T-helper 1 cell treated with Interleukin-12 subunit alpha and Interleukin-12 subunit beta and Interleukin-4 antibody, amounts not matched to agents 30 μg/mL and 1 μg/mL, for 36 hours (primary cell): ENCODE data around the gene DDX39A.
"Not testable (repeated sequence)": the region's sequence is repeated elsewhere in the genome, so short reads cannot be mapped to it uniquely, and the experiment has no call there.

Source experiments
- H3K27ac Mint-ChIP-seq: one replicate; pipeline ENCODE4 v1.8.0; 2021; ENCODE audit warnings: mild to moderate bottlenecking, mixed read lengths
- H3K27me3 Mint-ChIP-seq: one replicate; pipeline ENCODE4 v1.8.0; 2021; ENCODE audit warnings: low read depth, mixed read lengths
- H3K36me3 Mint-ChIP-seq: one replicate; pipeline ENCODE4 v1.8.0; 2021; ENCODE audit warnings: low read depth, mixed read lengths
- H3K4me1 Mint-ChIP-seq: one replicate; pipeline ENCODE4 v1.8.0; 2021; ENCODE audit warnings: low read depth, mixed read lengths
- H3K4me3 Mint-ChIP-seq: one replicate; pipeline ENCODE4 v1.8.0; 2021; ENCODE audit warnings: mild to moderate bottlenecking, moderate library complexity, mixed read lengths
- H3K9me3 Mint-ChIP-seq: one replicate; pipeline ENCODE4 v1.8.0; 2021; ENCODE audit warnings: mixed read lengths

The DDX39A gene

DNA sequence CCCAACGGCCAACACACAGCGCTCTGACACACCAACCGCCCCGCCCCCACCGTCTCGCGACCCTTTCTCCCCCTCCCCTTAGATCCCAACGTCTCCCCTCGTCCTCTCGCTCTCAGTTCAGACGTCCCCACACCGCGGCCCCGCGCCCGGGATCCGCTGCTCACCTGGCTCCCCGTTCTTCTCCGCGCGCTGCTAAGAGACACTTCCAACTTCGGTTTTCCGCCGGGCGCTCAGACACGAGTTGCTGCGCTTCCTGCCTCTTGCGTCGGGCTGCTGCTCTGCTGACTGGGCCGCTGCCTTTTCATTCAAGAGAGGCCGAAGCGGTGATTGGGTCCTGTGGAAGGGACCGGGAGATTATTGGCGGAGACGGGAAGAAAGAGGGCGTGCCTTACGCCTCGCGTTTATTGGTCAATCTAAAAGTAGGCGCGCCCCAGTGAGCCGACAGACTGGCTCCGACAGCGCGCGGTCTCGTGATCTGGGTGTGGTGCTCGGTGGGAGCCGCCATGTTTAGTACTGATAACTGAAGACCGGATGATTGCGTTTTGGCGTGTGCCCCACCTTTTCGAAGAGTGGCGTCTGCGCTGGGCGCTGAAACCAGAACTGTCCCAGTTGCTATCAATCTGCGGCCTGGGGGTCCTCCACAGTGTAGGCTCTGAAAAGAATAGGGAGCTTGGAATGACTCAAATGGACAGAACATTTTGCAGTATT lies at the start of gene DDX39A:
TSS of gene DDX39A (minus strand) at position 236 of the 708 bp plus-strand sequence. CDS start 6,121 bp downstream, outside the sequence.
- peak within 1 kb of the TSS; percentile 95 for H3K4me3 Mint-ChIP-seq
- peak within 1 kb of the TSS; percentile 99 for H3K27ac Mint-ChIP-seq
- peaks cover 18% of the 10 kb centered on the region for H3K36me3 Mint-ChIP-seq
- H3K27me3 Mint-ChIP-seq: no peaks in the 10 kb centered on the region
- H3K4me1 Mint-ChIP-seq: peaks cover 33% of the 10 kb centered on the region
- no peaks in the 10 kb centered on the region for H3K9me3 Mint-ChIP-seq

DNA sequence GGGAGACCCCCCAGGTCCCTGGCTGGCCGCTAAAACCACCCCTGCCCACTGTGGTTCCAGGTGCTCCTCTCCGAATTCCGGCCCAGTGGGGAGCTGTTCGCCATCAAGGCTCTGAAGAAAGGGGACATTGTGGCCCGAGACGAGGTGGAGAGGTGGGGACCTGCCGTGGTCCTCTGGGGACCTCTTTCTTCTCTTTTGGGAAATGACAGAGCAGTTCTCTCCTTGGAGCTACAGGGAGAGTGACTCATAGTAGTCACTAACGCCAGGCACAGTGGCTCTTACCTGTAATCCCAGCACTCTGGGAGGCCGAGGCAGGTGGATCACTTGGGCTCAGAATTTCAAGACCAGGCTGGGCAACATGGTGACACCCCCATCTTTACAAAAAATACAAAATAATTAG lies 48.7 kb upstream of the DDX39A start:
- Mint-ChIP-seq H3K27ac (no peak overlapping the region), H3K4me3 (no peak overlapping the region), H3K9me3 (no peaks in the 10 kb centered on the region), H3K27me3 (peaks cover 4% of the 10 kb centered on the region), H3K36me3 (peaks cover 28% of the 10 kb centered on the region), H3K4me1 (peaks cover under 1% of the 10 kb centered on the region)

DNA sequence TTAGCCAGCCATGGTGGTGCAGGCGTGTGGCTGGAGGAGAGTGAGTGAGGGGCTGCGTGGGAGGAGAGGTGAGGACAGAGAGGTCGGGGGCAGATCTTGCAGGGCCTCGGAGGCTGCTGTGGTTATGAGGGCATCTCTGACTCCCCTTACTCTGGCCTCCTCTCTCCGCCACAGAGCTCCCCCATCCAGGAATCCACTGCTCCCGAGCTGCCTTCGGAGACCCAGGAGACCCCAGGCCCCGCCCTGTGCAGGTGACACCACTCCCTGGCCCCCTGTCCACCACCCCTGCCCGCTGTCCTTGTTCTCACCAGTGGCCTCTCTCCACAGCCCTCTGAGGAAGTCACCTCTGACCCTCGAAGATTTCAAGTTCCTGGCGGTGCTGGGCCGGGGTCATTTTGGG lies 48.2 kb upstream of the DDX39A start:
- Mint-ChIP-seq H3K36me3 (peaks cover 32% of the 10 kb centered on the region), H3K27ac (no peak overlapping the region), H3K9me3 (no peaks in the 10 kb centered on the region)

DNA sequence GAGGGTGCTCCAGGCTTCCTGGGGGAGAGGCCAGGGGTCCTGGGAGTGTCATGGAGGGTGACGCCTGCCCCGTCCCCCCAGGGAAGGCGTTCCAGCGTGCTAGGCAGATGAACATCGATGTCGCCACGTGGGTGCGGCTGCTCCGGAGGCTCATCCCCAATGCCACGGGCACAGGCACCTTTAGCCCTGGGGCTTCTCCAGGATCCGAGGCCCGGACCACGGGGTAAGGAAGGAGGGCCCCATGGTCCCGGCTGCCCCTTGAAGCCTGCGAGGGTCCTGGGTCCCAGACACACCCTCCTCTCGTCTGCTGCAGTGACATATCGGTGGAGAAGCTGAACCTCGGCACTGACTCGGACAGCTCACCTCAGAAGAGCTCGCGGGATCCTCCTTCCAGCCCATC lies 44.6 kb upstream of the DDX39A start:
- H3K4me1 Mint-ChIP-seq: peaks cover 2% of the 10 kb centered on the region
- H3K27me3 Mint-ChIP-seq: no peaks in the 10 kb centered on the region
- no peaks in the 10 kb centered on the region for H3K9me3 Mint-ChIP-seq
- no peak overlapping the region for H3K4me3 Mint-ChIP-seq
- no peak overlapping the region for H3K27ac Mint-ChIP-seq
- peaks cover 40% of the 10 kb centered on the region for H3K36me3 Mint-ChIP-seq

More for the DNA sequence above, 48.2 kb upstream of the DDX39A start:
- Mint-ChIP-seq H3K4me1 (no peaks in the 10 kb centered on the region), H3K27me3 (no peaks in the 10 kb centered on the region), H3K4me3 (no peak overlapping the region)

DNA sequence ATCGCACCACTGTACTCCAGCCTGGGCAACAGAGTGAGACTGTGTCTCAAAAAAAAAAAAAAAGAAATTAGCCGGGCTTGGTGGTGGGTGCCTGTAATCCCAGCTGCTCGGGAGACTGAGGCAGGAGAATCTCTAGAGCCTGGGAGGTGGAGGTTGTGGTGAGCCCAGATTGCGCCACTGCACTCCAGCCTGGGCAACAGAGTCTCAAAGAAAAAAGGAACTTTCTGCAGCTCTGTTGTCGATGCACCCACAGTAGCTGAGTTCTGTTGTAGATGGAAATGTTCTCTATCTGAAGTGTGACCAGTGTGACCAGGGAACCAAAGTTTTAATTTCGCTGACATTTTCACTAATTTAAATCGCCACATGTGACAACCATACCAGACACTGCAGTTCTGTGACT lies 43.3 kb upstream of the DDX39A start:
- H3K9me3 Mint-ChIP-seq, H3K27me3 Mint-ChIP-seq, H3K4me1 Mint-ChIP-seq, H3K4me3 Mint-ChIP-seq, H3K27ac Mint-ChIP-seq: not testable (repeated sequence)
- H3K36me3 Mint-ChIP-seq: peaks cover 44% of the 10 kb centered on the region

DNA sequence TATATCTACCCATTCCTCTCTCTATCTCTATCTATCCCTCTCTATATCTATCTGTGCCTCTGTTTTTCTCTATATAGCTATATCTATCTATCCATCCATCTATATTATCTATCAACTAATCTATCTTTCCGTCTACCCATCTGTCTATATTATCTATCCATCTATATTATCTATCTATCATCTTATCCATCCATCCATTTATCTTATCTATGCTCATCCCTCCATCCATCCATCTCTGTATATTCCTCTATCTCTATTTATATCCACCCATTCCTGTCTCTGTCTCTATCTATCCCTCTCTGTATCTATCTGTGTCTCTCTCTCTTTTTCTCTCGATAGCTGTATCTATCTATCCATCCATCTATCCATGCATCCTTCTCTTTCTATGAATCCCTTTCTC lies 41.8 kb upstream of the DDX39A start:
- H3K27me3 Mint-ChIP-seq: no peaks in the 10 kb centered on the region
- H3K4me3 Mint-ChIP-seq: no peak overlapping the region
- no peaks in the 10 kb centered on the region for H3K9me3 Mint-ChIP-seq
- H3K27ac Mint-ChIP-seq: no peak overlapping the region
- H3K36me3 Mint-ChIP-seq: peaks cover 44% of the 10 kb centered on the region
- H3K4me1 Mint-ChIP-seq: peaks cover 2% of the 10 kb centered on the region

DNA sequence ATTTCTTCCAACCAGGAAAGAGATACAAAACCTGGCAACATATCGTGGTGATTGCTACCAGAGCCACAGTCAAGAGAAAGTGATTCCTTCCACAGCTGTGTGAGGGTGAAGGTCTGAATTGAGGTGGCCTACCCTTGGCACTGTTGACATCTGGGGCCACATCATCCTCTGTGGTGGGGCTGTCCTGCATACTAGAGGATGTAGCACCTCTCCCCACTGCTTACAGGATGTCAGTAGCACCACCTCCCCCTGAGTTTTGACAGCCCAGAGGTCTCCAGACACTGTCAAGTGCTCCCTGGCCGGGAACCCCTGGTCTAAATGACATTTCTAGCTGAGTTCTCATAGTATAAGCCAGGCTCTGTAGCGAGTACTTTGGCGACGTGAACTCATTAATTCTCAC lies 40.6 kb upstream of the DDX39A start:
- Mint-ChIP-seq H3K4me3 (no peak overlapping the region), H3K9me3 (no peaks in the 10 kb centered on the region), H3K36me3 (peaks cover 40% of the 10 kb centered on the region), H3K27ac (no peak overlapping the region), H3K27me3 (no peaks in the 10 kb centered on the region), H3K4me1 (peaks cover 2% of the 10 kb centered on the region)

DNA sequence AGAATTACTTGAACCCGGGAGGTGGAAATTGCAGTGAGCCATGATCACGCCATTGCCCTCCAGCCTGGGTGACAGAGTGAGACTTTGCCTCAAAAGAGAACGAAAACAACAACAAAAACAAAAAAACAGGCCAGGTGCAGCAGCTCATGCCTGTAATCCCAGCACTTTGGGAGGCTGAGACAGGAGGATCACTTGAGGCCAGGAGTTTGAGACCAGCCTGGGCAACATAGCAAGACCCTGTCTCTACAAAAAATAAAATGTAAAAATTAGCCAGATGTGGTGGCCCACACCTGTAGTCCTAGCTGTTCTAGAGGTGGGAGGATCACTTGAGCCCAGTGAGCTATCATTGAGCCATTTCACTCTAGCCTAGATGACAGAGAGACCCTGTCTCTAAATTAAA lies 33.2 kb upstream of the DDX39A start:
- not testable (repeated sequence) for H3K4me1 Mint-ChIP-seq, H3K4me3 Mint-ChIP-seq, H3K27me3 Mint-ChIP-seq, H3K9me3 Mint-ChIP-seq, H3K27ac Mint-ChIP-seq
- peaks cover 39% of the 10 kb centered on the region for H3K36me3 Mint-ChIP-seq

DNA sequence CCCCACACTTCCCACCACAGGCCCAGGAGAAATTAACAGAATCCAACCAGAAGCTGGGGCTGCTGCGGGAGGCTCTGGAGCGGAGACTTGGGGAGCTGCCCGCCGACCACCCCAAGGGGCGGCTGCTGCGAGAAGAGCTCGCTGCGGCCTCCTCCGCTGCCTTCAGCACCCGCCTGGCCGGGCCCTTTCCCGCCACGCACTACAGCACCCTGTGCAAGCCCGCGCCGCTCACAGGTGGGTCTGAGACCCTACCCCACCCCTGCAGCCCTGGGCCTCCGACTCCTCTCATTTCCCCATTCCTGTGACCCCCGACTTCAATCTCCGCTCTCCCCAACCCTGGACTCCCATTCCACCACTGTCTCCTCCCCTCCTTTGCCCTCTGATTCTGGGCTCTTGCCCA lies 31.7 kb upstream of the DDX39A start:
- Mint-ChIP-seq H3K4me3 (no peak overlapping the region), H3K27ac (no peak overlapping the region), H3K36me3 (peaks cover 44% of the 10 kb centered on the region)

DNA sequence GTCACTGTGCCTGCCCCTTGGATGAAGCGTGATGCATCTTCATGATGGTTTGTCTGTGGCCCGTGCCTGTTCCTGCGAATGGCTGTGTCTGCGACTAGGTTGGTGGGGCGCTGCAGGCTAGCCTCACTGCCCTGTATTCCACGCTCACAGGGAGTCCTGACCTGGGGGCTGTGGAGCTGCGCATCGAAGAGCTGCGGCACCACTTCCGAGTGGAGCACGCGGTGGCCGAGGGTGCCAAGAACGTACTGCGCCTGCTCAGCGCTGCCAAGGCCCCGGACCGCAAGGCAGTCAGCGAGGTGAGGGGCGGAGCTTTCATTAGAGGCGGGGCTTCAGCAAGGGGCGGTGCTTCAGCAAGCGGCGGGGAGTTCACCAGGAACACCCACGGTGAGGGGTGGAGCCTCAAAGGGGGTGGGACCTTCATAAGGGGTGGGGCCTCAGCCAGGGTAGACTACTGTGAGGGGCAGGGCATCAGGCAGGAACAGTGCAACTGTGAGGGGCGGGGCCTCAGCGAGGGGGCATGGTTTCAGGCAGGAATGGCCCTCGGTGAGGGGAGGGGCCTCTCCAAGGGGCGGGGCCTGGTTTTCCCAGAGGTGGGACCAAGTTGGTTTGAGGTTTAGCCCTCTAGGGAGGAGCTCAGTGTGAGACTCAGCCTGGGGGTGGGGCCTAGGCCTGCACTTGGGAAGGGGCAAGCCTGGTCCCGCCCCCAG lies 31.2 kb upstream of the DDX39A start:
- Mint-ChIP-seq H3K27me3 (no peaks in the 10 kb centered on the region), H3K27ac (no peak overlapping the region), H3K4me1 (peaks cover 10% of the 10 kb centered on the region), H3K4me3 (no peak overlapping the region), H3K36me3 (peaks cover 45% of the 10 kb centered on the region), H3K9me3 (no peaks in the 10 kb centered on the region)

More for the DNA sequence above, 31.7 kb upstream of the DDX39A start:
- Mint-ChIP-seq H3K9me3 (no peaks in the 10 kb centered on the region), H3K27me3 (no peaks in the 10 kb centered on the region), H3K4me1 (peaks cover 10% of the 10 kb centered on the region)

DNA sequence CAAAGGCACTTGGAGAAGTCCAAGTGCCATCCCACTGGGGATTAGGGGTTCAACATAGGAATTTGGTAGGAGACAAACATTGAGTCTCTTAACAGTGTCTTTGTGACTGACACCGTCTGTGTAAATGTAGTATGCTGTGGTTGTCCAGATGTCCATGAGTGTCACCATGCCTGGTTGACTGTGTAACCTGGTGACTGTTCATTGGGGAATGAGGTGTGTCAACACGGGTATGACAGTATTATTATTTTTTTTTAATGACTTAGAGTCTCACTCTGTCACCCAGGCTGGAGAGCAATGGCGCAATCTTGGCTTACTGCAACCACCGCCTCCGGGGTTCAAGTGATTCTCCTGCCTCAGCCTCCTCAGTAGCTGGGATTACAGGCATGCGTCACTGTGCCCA lies 30.2 kb upstream of the DDX39A start:
- Mint-ChIP-seq H3K4me1 (peaks cover 13% of the 10 kb centered on the region), H3K9me3 (no peaks in the 10 kb centered on the region), H3K36me3 (peaks cover 47% of the 10 kb centered on the region), H3K4me3 (no peak overlapping the region), H3K27ac (no peak overlapping the region), H3K27me3 (no peaks in the 10 kb centered on the region)

DNA sequence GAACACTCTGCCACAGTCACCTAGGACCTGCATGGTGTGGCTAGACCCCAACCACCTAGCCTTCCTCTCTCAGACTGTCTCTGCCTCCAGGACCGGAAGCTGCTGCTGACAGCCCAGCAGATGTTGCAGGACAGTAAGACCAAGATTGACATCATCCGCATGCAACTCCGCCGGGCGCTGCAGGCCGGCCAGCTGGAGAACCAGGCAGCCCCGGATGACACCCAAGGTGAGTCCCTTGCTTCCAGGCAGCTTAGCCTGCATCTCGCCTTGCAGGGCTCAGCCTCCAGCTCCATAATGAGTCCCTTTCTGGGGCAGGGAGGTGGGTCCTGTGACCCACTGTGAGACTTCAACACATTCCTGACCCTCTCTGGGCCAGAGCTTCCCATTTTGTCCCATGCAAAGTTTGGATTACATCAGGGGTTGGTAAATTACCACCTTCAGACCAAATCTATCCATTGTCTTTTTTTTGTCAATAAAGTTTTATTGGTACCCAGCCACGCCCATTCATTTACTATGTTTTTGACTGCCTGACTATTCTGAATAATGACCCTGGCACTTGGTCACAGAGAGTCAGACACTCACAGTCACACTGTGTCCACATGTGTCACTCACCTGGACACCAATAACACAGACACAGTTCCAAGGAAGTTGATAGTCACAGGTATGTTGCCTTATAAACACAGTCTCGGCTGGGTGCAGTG lies 27.3 kb upstream of the DDX39A start:
- Mint-ChIP-seq H3K4me1 (peaks cover 16% of the 10 kb centered on the region), H3K27ac (no peak overlapping the region), H3K36me3 (peaks cover 55% of the 10 kb centered on the region), H3K27me3 (no peaks in the 10 kb centered on the region), H3K9me3 (no peaks in the 10 kb centered on the region), H3K4me3 (peak overlapping the region; percentile 7)

DNA sequence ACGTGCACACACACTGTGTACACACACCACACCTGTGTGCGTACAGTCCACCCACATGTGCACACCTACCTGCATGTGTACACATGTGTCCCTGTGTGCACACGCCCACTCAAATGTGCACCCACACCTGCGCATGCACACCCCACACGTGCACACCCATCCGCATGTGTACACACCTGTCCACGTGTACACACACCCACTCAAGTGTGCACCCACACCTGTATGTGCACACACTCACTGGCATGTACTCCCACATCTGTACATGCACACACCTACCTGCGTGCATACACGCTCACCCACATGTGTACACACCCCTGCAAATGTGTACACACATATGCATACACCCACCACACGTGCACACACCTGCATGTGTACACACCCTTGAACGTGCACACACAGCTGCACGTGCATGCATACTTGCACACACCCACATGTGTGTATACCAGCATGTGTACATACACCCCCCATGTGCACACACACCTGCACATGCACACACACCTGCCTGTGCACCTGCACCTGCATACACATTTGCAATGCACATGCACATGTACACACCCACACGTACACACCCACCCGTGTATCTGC lies 24.6 kb upstream of the DDX39A start:
- no peak overlapping the region for H3K27ac Mint-ChIP-seq
- no peaks in the 10 kb centered on the region for H3K9me3 Mint-ChIP-seq
- H3K4me1 Mint-ChIP-seq: peaks cover 29% of the 10 kb centered on the region
- no peaks in the 10 kb centered on the region for H3K27me3 Mint-ChIP-seq
- H3K36me3 Mint-ChIP-seq: peaks cover 44% of the 10 kb centered on the region
- H3K4me3 Mint-ChIP-seq: no peak overlapping the region

DNA sequence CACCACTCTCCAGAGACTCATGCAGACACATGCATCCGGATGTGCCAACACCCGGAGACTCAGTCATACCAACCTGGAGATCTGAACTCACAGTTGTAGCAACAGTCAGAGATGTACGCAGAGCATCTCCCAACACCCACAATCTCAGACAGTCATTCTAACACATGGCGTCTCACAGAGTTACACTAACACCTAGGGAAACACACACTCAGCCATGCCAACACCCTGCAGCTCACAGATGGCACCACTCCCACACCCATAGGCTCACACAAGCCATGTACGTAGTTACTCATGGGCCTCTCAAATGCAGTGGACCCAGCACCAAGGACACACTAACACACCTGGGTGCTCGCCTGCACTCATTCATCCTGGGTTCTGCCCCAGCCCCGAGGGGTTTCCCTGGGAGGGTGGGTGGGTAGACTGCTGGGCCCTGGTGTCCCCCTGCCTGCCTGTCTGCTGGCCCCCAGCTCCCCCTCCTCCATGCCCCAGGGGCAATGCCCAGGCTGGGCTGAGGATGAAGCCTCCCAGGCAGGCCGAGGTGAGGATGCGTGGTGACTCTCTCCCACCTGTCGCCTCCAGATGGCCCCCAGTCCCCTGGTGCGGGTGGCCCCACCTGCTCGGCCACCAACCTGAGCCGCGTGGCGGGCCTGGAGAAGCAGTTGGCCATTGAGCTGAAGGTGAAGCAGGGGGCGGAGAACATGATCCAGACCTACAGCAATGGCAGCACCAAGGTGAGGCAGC lies 23.9 kb upstream of the DDX39A start:
- Mint-ChIP-seq H3K9me3 (no peaks in the 10 kb centered on the region), H3K4me3 (peak overlapping the region; percentile 38), H3K36me3 (peaks cover 41% of the 10 kb centered on the region)

More for the DNA sequence above, 23.9 kb upstream of the DDX39A start:
- Mint-ChIP-seq H3K27ac (no peak overlapping the region), H3K4me1 (peaks cover 28% of the 10 kb centered on the region), H3K27me3 (no peaks in the 10 kb centered on the region)
